GM12892 (cell line): Measurements from ENCODE around the gene CAMKK1.

Source experiments
- POLR2A ChIP-seq: IDR thresholded peaks from 2 replicates; pipeline ENCODE4 v1.6.1; 2011; ENCODE audit warnings: low read depth, low read length, control low read depth
- POLR2AphosphoS5 ChIP-seq: IDR thresholded peaks from 2 replicates; pipeline ENCODE4 v1.6.1; 2011; ENCODE audit warnings: low read depth, low read length, control low read depth
- TAF1 ChIP-seq: IDR thresholded peaks from 2 replicates; pipeline ENCODE4 v1.6.1; 2011; ENCODE audit warnings: low read depth, mild to moderate bottlenecking, control low read depth, low read length, borderline replicate concordance

- no peak for TF ChIP-seq POLR2A
- no peak for TF ChIP-seq POLR2AphosphoS5
- no peak for TF ChIP-seq TAF1
Observed at GRCh38 chr17:3935825-3936355, 43.0 kb upstream of the CAMKK1 start.
